HEK293T (cell line): Measurements from ENCODE around the gene TPRKB.

ENCODE experiments used
- ARNT ChIP-seq: fragments of 450-650 bp; IDR thresholded peaks from 2 replicates; pipeline ENCODE4 v1.6.1; 2017; ENCODE audit warnings: mild to moderate bottlenecking
- CTBP1 ChIP-seq: fragments of 450-650 bp; IDR thresholded peaks from 2 replicates; pipeline ENCODE4 v1.6.1; 2016; ENCODE audit warnings: borderline replicate concordance
- FOXA1 ChIP-seq: fragments of 450-650 bp; IDR thresholded peaks from 2 replicates; pipeline ENCODE4 v1.6.1; 2016; ENCODE audit warnings: mild to moderate bottlenecking
- FOXM1 ChIP-seq: fragments of 450-650 bp; IDR thresholded peaks from 2 replicates; pipeline ENCODE4 v1.6.1; 2017; ENCODE audit warnings: mild to moderate bottlenecking, borderline replicate concordance
- HDGF ChIP-seq: fragments of 450-650 bp; IDR thresholded peaks from 2 replicates; pipeline ENCODE4 v1.6.1; 2017; ENCODE audit warnings: antibody characterized with exemption, borderline replicate concordance
- L3MBTL2 ChIP-seq: fragments of 450-650 bp; conservative IDR thresholded peaks from 2 replicates; pipeline ENCODE4 v1.6.1; 2016; ENCODE audit warnings: mild to moderate bottlenecking
- LEF1 ChIP-seq: fragments of 450-650 bp; IDR thresholded peaks from 2 replicates; pipeline ENCODE4 v1.6.1; 2017; ENCODE audit warnings: mild to moderate bottlenecking, borderline replicate concordance
- NFRKB ChIP-seq: fragments of 450-650 bp; IDR thresholded peaks from 2 replicates; pipeline ENCODE4 v1.6.1; 2016; ENCODE audit warnings: mild to moderate bottlenecking, moderate library complexity
- SP1 ChIP-seq: fragments of 450-650 bp; IDR thresholded peaks from 2 replicates; pipeline ENCODE4 v1.6.1; 2017
- SUZ12 ChIP-seq: fragments of 450-650 bp; IDR thresholded peaks from 2 replicates; pipeline ENCODE4 v1.6.1; 2016; ENCODE audit warnings: mild to moderate bottlenecking
- TARDBP ChIP-seq: fragments of 450-650 bp; IDR thresholded peaks from 2 replicates; pipeline ENCODE4 v1.6.1; 2016
- ZNF384 ChIP-seq: fragments of 450-650 bp; IDR thresholded peaks from 2 replicates; pipeline ENCODE4 v1.6.1; 2016
- TF ChIP-seq, protein P1 (sequence below): fragments of 450-650 bp; IDR thresholded peaks from 2 replicates; pipeline ENCODE4 v1.6.1; 2016

DNA sequence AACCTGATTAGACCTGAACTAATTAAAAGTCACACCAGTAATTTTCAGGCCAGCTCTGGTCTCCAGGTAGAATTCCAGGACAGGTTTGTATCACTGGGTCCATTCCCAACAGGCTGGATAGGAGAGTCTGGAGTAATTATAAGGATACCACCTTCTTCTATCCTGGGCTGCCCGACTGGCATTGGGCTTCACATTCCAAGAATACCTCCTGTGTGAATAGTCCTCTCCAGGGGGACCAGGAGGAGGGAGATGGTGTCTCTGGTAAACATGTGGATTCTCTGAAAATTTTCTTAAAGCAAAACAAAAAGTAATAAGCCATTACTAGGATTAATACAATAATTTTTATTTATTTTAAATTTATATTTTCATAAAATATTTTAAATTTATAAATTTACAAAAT is 25.4 kb upstream of the TPRKB start:
- no peak for TF ChIP-seq LEF1
- no peak for TF ChIP-seq ZNF384
- no peak for TF ChIP-seq TARDBP
- TF ChIP-seq, protein P1, sequence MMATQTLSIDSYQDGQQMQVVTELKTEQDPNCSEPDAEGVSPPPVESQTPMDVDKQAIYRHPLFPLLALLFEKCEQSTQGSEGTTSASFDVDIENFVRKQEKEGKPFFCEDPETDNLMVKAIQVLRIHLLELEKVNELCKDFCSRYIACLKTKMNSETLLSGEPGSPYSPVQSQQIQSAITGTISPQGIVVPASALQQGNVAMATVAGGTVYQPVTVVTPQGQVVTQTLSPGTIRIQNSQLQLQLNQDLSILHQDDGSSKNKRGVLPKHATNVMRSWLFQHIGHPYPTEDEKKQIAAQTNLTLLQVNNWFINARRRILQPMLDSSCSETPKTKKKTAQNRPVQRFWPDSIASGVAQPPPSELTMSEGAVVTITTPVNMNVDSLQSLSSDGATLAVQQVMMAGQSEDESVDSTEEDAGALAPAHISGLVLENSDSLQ, result no peak
- no peak for TF ChIP-seq FOXA1
- no peak for TF ChIP-seq ARNT
- no peak for TF ChIP-seq CTBP1
- no peak for TF ChIP-seq SUZ12
- TF ChIP-seq HDGF, result no peak
- no peak for TF ChIP-seq NFRKB
- TF ChIP-seq SP1, result no peak
- no peak for TF ChIP-seq FOXM1
- no peak for TF ChIP-seq L3MBTL2
